22Rv1 (cell line): ENCODE measurements around the gene MOV10L1.

Experiments
- CTCF ChIP-seq: fragments of 450-650 bp; IDR thresholded peaks from 2 replicates; pipeline ENCODE4 v1.5.1; 2017; ENCODE audit warnings: mild to moderate bottlenecking
- ZFX ChIP-seq: fragments of 450-650 bp; IDR thresholded peaks from 2 replicates; pipeline ENCODE4 v1.6.1; 2017; ENCODE audit warnings: antibody characterized with exemption, borderline replicate concordance

DNA sequence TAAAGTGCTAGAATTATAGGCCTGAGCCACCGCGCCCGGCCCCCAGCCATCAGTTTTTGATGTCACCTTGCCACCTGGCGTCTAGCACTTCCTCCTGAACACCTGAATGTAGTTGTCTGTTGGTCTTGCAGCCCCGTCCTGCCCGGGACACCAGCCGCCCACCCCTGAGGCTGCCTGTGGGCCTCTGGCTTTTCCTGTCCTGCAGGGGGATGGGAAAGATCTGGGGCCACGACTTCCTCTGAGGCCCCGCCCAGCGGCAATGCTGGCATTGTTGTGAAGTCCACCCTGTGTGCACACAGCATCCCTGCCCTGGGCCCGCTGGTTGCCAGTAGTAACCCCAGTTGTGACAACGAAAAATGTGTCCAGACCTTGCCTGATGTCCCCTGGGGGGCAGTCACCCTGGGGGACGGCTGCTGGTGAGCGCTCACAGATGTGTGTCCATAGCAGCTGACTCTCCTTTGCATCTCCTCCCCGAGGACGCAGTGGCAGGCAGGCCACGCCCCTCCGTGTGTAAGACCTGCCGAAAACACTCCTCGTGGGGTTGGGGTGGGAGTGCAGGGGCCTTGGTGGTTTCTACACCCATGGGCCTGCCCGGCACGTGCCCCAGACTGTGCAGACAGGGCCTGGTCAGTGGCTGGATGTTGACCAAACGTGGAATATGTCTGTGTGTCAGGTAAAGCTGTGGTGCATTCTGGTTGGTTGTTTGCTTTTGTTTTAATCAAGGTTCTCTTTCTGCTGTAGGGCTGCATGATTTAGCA is 117.8 kb downstream of the MOV10L1 start:
- TF ChIP-seq CTCF (no peak), ZFX (no peak)
